ENCODE results near the gene TM9SF2.

TM9SF2 gene

GRCh38 chr13:99522298-99522697, 21.0 kb downstream of the TM9SF2 start:
- no peaks in the 10 kb centered on the region for H4K20me1 ChIP-seq (ENCODE audit: insufficient read depth, low read length)
- H3F3A ChIP-seq (ENCODE audit: insufficient read depth, low read length): no peaks in the 10 kb centered on the region
- H3K4me2 ChIP-seq (ENCODE audit: low read length): no peak overlapping the region
- peaks cover 67% of the 10 kb centered on the region for H3K36me3 ChIP-seq (ENCODE audit: insufficient read depth, low read length)
- no peaks in the 10 kb centered on the region for H3K9me2 ChIP-seq (ENCODE audit: low read depth, low read length)
- peaks cover 5% of the 10 kb centered on the region; the same call in 1 of the 2 replicates for H3K79me2 ChIP-seq (ENCODE audit: insufficient read depth, low read length)
- no peaks in the 10 kb centered on the region for H3K9me3 ChIP-seq (ENCODE audit: low read length)
- TF ChIP-seq EZH2 (IDR thresholded peaks at IDR 0.05; ENCODE audit: borderline replicate concordance, low read length) (no peak), CTCF (IDR thresholded peaks at IDR 0.05; ENCODE audit: low read length) (no peak)
- H3K4me3 ChIP-seq (ENCODE audit: low read depth, low read length, poor library complexity, severe bottlenecking): no peak overlapping the region
- H3K27ac ChIP-seq (ENCODE audit: low read depth, low read length, poor library complexity, severe bottlenecking): no peak overlapping the region
- no peak overlapping the region for H2AFZ ChIP-seq (ENCODE audit: low read length)
- no peaks in the 10 kb centered on the region for H3K27me3 ChIP-seq (ENCODE audit: insufficient read depth, low read length)
- no peak overlapping the region for H3K9ac ChIP-seq (ENCODE audit: low read length)
- H3K4me1 ChIP-seq (ENCODE audit: insufficient read depth, low read length, severe bottlenecking): no peaks in the 10 kb centered on the region

- no peak overlapping the region for H2AFZ ChIP-seq (ENCODE audit: low read length)
- H3K36me3 ChIP-seq (ENCODE audit: insufficient read depth, low read length): peaks cover 57% of the 10 kb centered on the region
- no peaks in the 10 kb centered on the region for H3K27me3 ChIP-seq (ENCODE audit: insufficient read depth, low read length)
- H3K79me2 ChIP-seq (ENCODE audit: insufficient read depth, low read length): no peaks in the 10 kb centered on the region
- no peaks in the 10 kb centered on the region for H4K20me1 ChIP-seq (ENCODE audit: insufficient read depth, low read length)
- H3F3A ChIP-seq (ENCODE audit: insufficient read depth, low read length): no peaks in the 10 kb centered on the region
- H3K4me2 ChIP-seq (ENCODE audit: low read length): no peak overlapping the region
- no peaks in the 10 kb centered on the region for H3K4me1 ChIP-seq (ENCODE audit: insufficient read depth, low read length, severe bottlenecking)
- H3K4me3 ChIP-seq (ENCODE audit: low read depth, low read length, poor library complexity, severe bottlenecking): no peak overlapping the region
- H3K9me2 ChIP-seq (ENCODE audit: low read depth, low read length): no peaks in the 10 kb centered on the region
- H3K9ac ChIP-seq (ENCODE audit: low read length): no peak overlapping the region
- no peaks in the 10 kb centered on the region for H3K9me3 ChIP-seq (ENCODE audit: low read length)
- no peak for TF ChIP-seq CTCF (IDR thresholded peaks at IDR 0.05; ENCODE audit: low read length)
- H3K27ac ChIP-seq (ENCODE audit: low read depth, low read length, poor library complexity, severe bottlenecking): no peak overlapping the region
These were observed 22.6 kb downstream of the TM9SF2 start for GRCh38 chr13:99523838-99524237.

GRCh38 chr13:99525967-99526366, 24.7 kb downstream of the TM9SF2 start:
- H3K9me3 ChIP-seq (ENCODE audit: low read length): no peaks in the 10 kb centered on the region
- H3K4me3 ChIP-seq (ENCODE audit: low read depth, low read length, poor library complexity, severe bottlenecking): no peak overlapping the region
- H3F3A ChIP-seq (ENCODE audit: insufficient read depth, low read length): no peaks in the 10 kb centered on the region
- H3K9ac ChIP-seq (ENCODE audit: low read length): no peak overlapping the region
- no peaks in the 10 kb centered on the region for H3K27me3 ChIP-seq (ENCODE audit: insufficient read depth, low read length)
- H3K9me2 ChIP-seq (ENCODE audit: low read depth, low read length): no peaks in the 10 kb centered on the region
- TF ChIP-seq EZH2 (IDR thresholded peaks at IDR 0.05; ENCODE audit: borderline replicate concordance, low read length) (no peak), CTCF (IDR thresholded peaks at IDR 0.05; ENCODE audit: low read length) (no peak)
- H3K4me2 ChIP-seq (ENCODE audit: low read length): no peak overlapping the region
- peaks cover 46% of the 10 kb centered on the region for H3K36me3 ChIP-seq (ENCODE audit: insufficient read depth, low read length)
- no peak overlapping the region for H2AFZ ChIP-seq (ENCODE audit: low read length)
- no peak overlapping the region for H3K27ac ChIP-seq (ENCODE audit: low read depth, low read length, poor library complexity, severe bottlenecking)
- no peaks in the 10 kb centered on the region for H3K79me2 ChIP-seq (ENCODE audit: insufficient read depth, low read length)
- no peaks in the 10 kb centered on the region for H4K20me1 ChIP-seq (ENCODE audit: insufficient read depth, low read length)
- no peaks in the 10 kb centered on the region for H3K4me1 ChIP-seq (ENCODE audit: insufficient read depth, low read length, severe bottlenecking)

All from OCI-LY1 (cell line).